Endothelial cell of umbilical vein (primary cell): ENCODE results near the gene CCRL2. TPM values are rescaled to one million over a fixed set of nuclear protein-coding genes. Genes with fewer than 3 reads are reported as not detected.

ENCODE experiments used
- BruUV-seq: library from RNA; stranded (reverse); fragments of 400-500 nt; replicated peaks from 2 replicates; lab custom pipeline; 2021; lab: Mats Ljungman, UMichigan
- CTCF ChIA-PET: fragments of 300-600, 350-600 bp; sonication (Branson Sonifier 250); formaldehyde crosslinking; loops from one replicate; lab custom pipeline; 2021; ENCODE audit warnings: antibody characterized with exemption, inconsistent platforms; lab: Charles Lee
- POLR2A ChIA-PET: fragments of 300-600, 350-600 bp; sonication (Branson Sonifier 250); formaldehyde crosslinking; loops from one replicate; lab custom pipeline; 2021; ENCODE audit warnings: antibody characterized with exemption, inconsistent platforms; lab: Charles Lee
- DNase-seq: peaks from one replicate; pipeline ENCODE4 v3.0.0-alpha.2; 2011; ENCODE audit warnings: low read depth, low spot score
- FAIRE-seq: peaks from 2 replicates; lab custom pipeline; 2011; peaks lifted over from hg19 to GRCh38; lab: Jason Lieb, UNC
- H2AFZ ChIP-seq: 2 replicates; pipeline ENCODE4 v1.6.0; 2012; ENCODE audit warnings: low read depth, low read length, control low read depth, inconsistent platforms
- H3K27ac ChIP-seq: 2 replicates; pipeline ENCODE4 v1.5.1; 2011; ENCODE audit warnings: low read depth, mild to moderate bottlenecking, control low read depth, low read length, moderate library complexity; ENCODE audit not compliant: insufficient read depth
- H3K27me3 ChIP-seq, 2 experiments: 2 replicates each; pipeline versions ENCODE4 v1.6.0 to v1.6.1; 2011; ENCODE audit warnings: low read length in 2 of 2, mixed read lengths in 1 of 2; ENCODE audit not compliant: control insufficient read depth in 2 of 2, insufficient read depth in 2 of 2
- H3K36me3 ChIP-seq, 2 experiments: 2 replicates in 1 of 2; 3 replicates in 1 of 2; pipeline ENCODE4 v1.5.1; 2011; ENCODE audit warnings: low read length in 2 of 2, mild to moderate bottlenecking in 1 of 2, moderate library complexity in 1 of 2; ENCODE audit not compliant: control insufficient read depth in 2 of 2, insufficient read depth in 2 of 2; ENCODE audit errors: extremely low read depth in 1 of 2
- H3K4me1 ChIP-seq: 3 replicates; pipeline ENCODE4 v1.5.1; 2011; ENCODE audit warnings: mild to moderate bottlenecking, low read length; ENCODE audit not compliant: control insufficient read depth, insufficient read depth; ENCODE audit errors: extremely low read depth
- H3K4me2 ChIP-seq: 2 replicates; pipeline ENCODE4 v1.6.1; 2011; ENCODE audit warnings: low read length, control low read depth, mixed read lengths; ENCODE audit not compliant: insufficient read depth
- H3K4me3 ChIP-seq, 3 experiments: fragments of 200-600 bp in 1 of 3; sonication (generic), shearing (Covaris generic) in 1 of 3; replicated peaks in 1 of 3; 2 replicates each; pipeline ENCODE4 v1.5.1; 2011 to 2016; ENCODE audit warnings: control low read depth in 3 of 3, low read length in 3 of 3, mild to moderate bottlenecking in 2 of 3, inconsistent platforms in 1 of 3, low read depth in 1 of 3, moderate library complexity in 1 of 3; ENCODE audit not compliant: insufficient read depth in 1 of 3
- H3K79me2 ChIP-seq: 2 replicates; pipeline ENCODE4 v1.6.0; 2012; ENCODE audit warnings: low read length, inconsistent platforms; ENCODE audit not compliant: control insufficient read depth, insufficient read depth
- H3K9ac ChIP-seq: replicated peaks from 2 replicates; pipeline ENCODE3; 2011; ENCODE audit warnings: low read length, control low read depth; ENCODE audit not compliant: insufficient read depth; ENCODE audit errors: extremely low read depth
- H3K9me1 ChIP-seq: replicated peaks from 3 replicates; pipeline ENCODE4 v1.6.0; 2011; ENCODE audit warnings: mild to moderate bottlenecking, low read length; ENCODE audit not compliant: control insufficient read depth, insufficient read depth; ENCODE audit errors: extremely low read depth
- H3K9me3 ChIP-seq: replicated peaks from 2 replicates; pipeline ENCODE4 v1.5.1; 2012; ENCODE audit warnings: low read length, inconsistent platforms; ENCODE audit not compliant: control insufficient read depth, insufficient read depth
- H4K20me1 ChIP-seq: replicated peaks from 2 replicates; pipeline ENCODE3; 2011; ENCODE audit warnings: mild to moderate bottlenecking, low read length; ENCODE audit not compliant: control insufficient read depth, insufficient read depth; ENCODE audit errors: extremely low read depth
- EZH2 ChIP-seq: IDR thresholded peaks from 2 replicates; pipeline ENCODE4 v1.6.1; 2012; ENCODE audit warnings: borderline replicate concordance, low read depth, mild to moderate bottlenecking, moderate library complexity, low read length, inconsistent platforms; ENCODE audit not compliant: severe bottlenecking
- FOS ChIP-seq: IDR thresholded peaks from 2 replicates; pipeline ENCODE4 v1.6.1; 2011; ENCODE audit warnings: mild to moderate bottlenecking, low read length, moderate library complexity, borderline replicate concordance; ENCODE audit not compliant: insufficient read depth
- GATA2 ChIP-seq: IDR thresholded peaks from 2 replicates; pipeline ENCODE4 v1.7.0; 2011; ENCODE audit warnings: low read depth, mild to moderate bottlenecking, moderate library complexity, mixed read lengths, low read length; ENCODE audit not compliant: insufficient read length, insufficient read depth
- JUN ChIP-seq: IDR thresholded peaks from 2 replicates; pipeline ENCODE4 v1.6.1; 2011; ENCODE audit warnings: borderline replicate concordance, low read depth; ENCODE audit not compliant: insufficient read length, insufficient read depth
- MYC ChIP-seq: IDR thresholded peaks from one replicate; pipeline ENCODE4 v1.6.1; 2011; ENCODE audit warnings: mild to moderate bottlenecking, low read depth, low read length
- POLR2A ChIP-seq: IDR thresholded peaks from 2 replicates; pipeline ENCODE4 v1.6.1; 2012; ENCODE audit warnings: low read depth, mild to moderate bottlenecking, control low read depth, low read length
- POLR2AphosphoS5 ChIP-seq: IDR thresholded peaks from 2 replicates; pipeline ENCODE4 v1.6.1; 2012; ENCODE audit warnings: low read depth, mild to moderate bottlenecking, control low read depth, low read length, moderate library complexity; ENCODE audit not compliant: insufficient read depth
- dilution Hi-C: fragments of 300-500 bp; cut with MboI; formaldehyde crosslinking; loops from one replicate; pipeline ENCODE4 v1.15.0; 2019; ENCODE audit warnings: low sequenced_read_pairs; ENCODE audit not compliant: extremely low pct_ligation_motif_present
- intact Hi-C: fragments of 100-400 bp; cut with micrococcal nuclease; formaldehyde crosslinking; loops from one replicate; pipeline ENCODE4 v1.10.0; 2022
- polyA plus RNA-seq, 4 experiments: library from polyadenylated mRNA; depleted of rRNA in 3 of 4; stranded (reverse) in 3 of 4; unstranded in 1 of 4; fragments of >200 nt; gene quantifications; 2 replicates each; pipeline versions ENCODE4 v1.2.1 to v1.2.3, GENCODE V29; 2011 to 2012; ENCODE audit warnings: missing spikeins in 1 of 4
- total RNA-seq: library from RNA; stranded (reverse); gene quantifications from 2 replicates; pipeline ENCODE4 v1.2.3, GENCODE V29; 2021
- TF ChIP-seq, protein P1 (sequence below): IDR thresholded peaks from 2 replicates; pipeline ENCODE4 v1.6.1; 2011; ENCODE audit not compliant: insufficient read depth, insufficient read length
- TF ChIP-seq, protein P2 (sequence below), 2 donors: IDR thresholded peaks; 1 replicate in 1 of 2; 2 replicates in 1 of 2; pipeline ENCODE4 v1.5.1; 2011; ENCODE audit warnings: low read length in 2 of 2, mild to moderate bottlenecking in 2 of 2, moderate library complexity in 2 of 2, control low read depth in 1 of 2, inconsistent platforms in 1 of 2, low read depth in 1 of 2; ENCODE audit not compliant: insufficient read depth in 1 of 2; ENCODE audit errors: extremely low read depth in 1 of 2

CCRL2 gene
- total and polyA plus RNA-seq, 2 donors (not counting 3 experiments of a cell fraction or from before 2014, with no cell fraction given) = 6.4 to 6.6 TPM

DNA sequence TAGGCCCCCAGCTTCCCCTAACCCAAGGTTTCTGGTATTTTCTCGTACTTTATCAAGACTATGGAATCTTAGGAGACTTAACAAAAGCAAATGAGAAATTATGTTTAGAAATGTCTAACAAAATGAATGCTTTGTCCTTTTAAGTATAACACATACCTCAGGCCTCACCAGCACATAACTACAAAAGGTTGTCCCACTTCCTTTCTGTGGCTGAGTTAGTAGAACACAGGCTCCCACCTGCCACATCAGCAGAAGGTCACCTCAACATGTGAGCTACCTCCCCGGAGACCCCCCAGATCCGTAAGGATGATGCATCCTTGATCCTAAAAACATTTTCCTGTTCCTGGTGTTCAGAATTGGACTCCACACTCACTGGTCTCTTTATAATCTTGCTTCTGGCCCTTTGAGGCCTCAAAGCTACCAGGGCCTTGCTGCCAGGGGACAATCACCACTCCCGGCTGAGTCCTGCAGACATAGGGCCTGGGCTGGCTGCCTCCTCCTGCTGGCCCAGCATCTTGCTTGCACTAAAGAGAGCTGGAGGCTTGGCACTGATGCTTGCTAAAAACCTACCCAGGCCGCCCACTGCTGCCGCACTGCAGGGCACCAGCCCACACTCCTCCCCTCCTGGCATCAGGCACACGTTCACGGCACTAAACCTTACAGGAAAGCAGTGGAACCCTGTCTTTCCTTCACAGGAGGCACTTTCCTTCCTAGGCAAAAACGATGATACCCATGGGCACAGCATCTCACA, 2.9 kb downstream of the CCRL2 start:
- ChIA-PET POLR2A (no interaction called here), CTCF (interaction anchor here (1.0 to 6.8 kb wide), 2 partner anchors 18 to 32 kb away, joined by 3 to 50 read pairs; no protein-coding TSS in a partner anchor)
- Histone ChIP-seq H2AFZ (no peak overlapping the region), H3K9me3 (no peaks in the 10 kb centered on the region), H3K79me2 (no peaks in the 10 kb centered on the region), H3K4me3 (no peak overlapping the region), H3K27ac (no peak overlapping the region), H3K36me3 (no peaks in the 10 kb centered on the region), H4K20me1 (no peaks in the 10 kb centered on the region), H3K27me3 (no peaks in the 10 kb centered on the region), H3K4me2 (no peak overlapping the region), H3K9me1 (no peaks in the 10 kb centered on the region), H3K4me1 (peaks cover 61% of the 10 kb centered on the region), H3K9ac (no peak overlapping the region)
- no TSS peak for BruUV-seq
- no peak for DNase-seq
- dilution Hi-C loops = no loop called here
- intact Hi-C loops = loop anchor here (5.0 kb wide), 1 partner anchor 413 kb away; the partner anchor contains the start of gene FYCO1
- FAIRE-seq = no peak
- TF ChIP-seq MYC (no peak), FOS (no peak), EZH2 (no peak), GATA2 (no peak), JUN (no peak), POLR2AphosphoS5 (no peak), POLR2A (no peak)
- TF ChIP-seq, protein P1, sequence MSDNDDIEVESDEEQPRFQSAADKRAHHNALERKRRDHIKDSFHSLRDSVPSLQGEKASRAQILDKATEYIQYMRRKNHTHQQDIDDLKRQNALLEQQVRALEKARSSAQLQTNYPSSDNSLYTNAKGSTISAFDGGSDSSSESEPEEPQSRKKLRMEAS = no peak
- TF ChIP-seq, protein P2, sequence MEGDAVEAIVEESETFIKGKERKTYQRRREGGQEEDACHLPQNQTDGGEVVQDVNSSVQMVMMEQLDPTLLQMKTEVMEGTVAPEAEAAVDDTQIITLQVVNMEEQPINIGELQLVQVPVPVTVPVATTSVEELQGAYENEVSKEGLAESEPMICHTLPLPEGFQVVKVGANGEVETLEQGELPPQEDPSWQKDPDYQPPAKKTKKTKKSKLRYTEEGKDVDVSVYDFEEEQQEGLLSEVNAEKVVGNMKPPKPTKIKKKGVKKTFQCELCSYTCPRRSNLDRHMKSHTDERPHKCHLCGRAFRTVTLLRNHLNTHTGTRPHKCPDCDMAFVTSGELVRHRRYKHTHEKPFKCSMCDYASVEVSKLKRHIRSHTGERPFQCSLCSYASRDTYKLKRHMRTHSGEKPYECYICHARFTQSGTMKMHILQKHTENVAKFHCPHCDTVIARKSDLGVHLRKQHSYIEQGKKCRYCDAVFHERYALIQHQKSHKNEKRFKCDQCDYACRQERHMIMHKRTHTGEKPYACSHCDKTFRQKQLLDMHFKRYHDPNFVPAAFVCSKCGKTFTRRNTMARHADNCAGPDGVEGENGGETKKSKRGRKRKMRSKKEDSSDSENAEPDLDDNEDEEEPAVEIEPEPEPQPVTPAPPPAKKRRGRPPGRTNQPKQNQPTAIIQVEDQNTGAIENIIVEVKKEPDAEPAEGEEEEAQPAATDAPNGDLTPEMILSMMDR (IDR thresholded peaks at IDR 0.05; ENCODE audit: extremely low read depth in 1 of 2, insufficient read depth in 1 of 2, low read depth in 1 of 2, low read length in 2 of 2) = no peak
